ENCODE measurements around the gene KANK4. TPM values are rescaled to one million over a fixed set of nuclear protein-coding genes. Genes with fewer than 3 reads are reported as not detected.
"Not testable (repeated sequence)": the region's sequence is repeated elsewhere in the genome, so short reads cannot be mapped to it uniquely, and the experiment has no call there.

KANK4 gene
- total RNA-seq, 1 experiment from 2014 or later = not detected

GRCh38 chr1:62229468-62229867, 89.8 kb downstream of the KANK4 start:
- DNase-seq (ENCODE audit: low read depth) = no peak
- in situ Hi-C loops (cut with HindIII; ENCODE audit: low pct_unique_long_range_greater_than_20kb, low sequenced_read_pairs) = no loop called here

GRCh38 chr1:62228883-62229187, 90.4 kb downstream of the KANK4 start:
- in situ Hi-C loops (cut with HindIII; ENCODE audit: low pct_unique_long_range_greater_than_20kb, low sequenced_read_pairs) = no loop called here
- no peak for DNase-seq (ENCODE audit: low read depth)

DNA sequence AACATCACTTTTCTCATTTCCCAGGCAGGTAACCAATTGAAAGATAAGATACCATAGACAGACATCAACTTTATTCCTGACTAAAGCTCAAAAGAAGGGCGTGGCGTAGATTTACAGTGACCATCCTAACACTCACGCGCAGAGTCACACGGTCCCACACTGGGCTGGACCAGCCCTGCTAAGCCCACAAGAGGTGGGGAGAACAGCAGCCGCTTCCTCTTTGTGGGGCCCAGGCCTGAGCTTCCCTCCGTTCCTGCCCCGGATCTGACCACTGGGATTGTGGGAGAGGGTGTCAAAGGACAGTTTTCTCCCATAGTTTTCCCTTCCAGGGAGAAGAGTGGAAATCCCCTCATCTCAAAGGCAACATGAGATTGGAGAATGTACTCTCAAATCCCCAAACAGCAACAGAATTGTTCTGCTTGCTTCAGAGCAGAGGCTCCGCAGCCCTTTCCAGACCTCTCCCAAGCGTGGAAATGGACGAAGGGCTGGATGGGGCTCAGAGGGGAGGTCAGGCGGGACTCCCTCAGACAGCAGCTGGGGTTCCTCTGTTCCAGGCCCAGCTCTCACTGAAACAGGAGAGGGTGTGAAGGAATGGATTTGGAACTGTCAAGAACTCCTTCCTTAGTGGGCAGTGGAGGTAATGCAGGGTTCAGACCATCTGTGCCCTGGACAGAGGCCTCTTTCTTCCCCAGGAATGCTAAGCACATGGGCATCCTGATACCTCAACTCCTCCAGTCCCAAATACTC, 90.9 kb downstream of the KANK4 start:
- DNase-seq (ENCODE audit: low read depth) = no peak
- in situ Hi-C loops (cut with HindIII; ENCODE audit: low pct_unique_long_range_greater_than_20kb, low sequenced_read_pairs) = no loop called here

DNA sequence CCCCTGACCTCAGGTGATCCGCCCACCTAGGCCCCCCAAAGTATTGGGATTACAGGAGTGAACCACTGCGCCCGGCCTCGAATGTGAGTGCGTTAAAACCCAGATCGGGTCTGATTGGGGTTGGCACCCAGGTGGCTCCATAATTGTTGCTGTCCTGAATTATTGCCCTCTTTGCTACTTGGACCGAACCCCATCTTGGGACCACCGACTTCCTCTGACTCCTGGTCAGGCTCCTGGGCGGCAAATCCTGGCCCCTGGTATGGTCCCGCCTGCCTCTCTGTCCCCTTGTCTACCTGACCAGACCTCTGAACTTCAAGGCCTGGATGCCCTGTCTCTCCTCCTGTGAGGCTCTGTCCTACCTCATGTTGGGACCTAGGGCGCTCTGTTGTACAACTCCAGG, 91.7 kb downstream of the KANK4 start:
- DNase-seq (ENCODE audit: low read depth) = no peak
- in situ Hi-C loops (cut with HindIII; ENCODE audit: low pct_unique_long_range_greater_than_20kb, low sequenced_read_pairs) = no loop called here

DNA sequence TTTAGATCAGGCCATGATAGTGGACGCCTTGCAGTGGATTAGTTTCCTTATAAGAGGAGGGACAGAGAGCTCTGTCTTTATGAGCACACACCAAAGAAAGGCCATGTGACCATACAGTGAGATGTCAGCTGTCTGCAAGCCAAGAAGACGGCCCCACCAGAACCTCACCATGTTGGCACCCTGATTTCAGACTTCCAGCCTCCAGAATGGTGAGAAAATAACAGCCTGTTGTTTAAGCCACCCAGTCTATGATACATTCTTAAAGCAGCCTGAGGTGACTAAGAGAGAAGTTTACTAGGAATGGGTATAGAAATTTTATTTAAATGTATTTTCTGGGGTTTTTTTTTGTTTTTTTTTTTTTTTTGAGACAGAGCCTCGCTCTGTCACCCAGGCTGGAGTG, 95.1 kb downstream of the KANK4 start:
- in situ Hi-C loops (cut with HindIII; ENCODE audit: low pct_unique_long_range_greater_than_20kb, low sequenced_read_pairs) = no loop called here
- no peak for DNase-seq (ENCODE audit: low read depth)

GRCh38 chr1:62222321-62222720, 96.9 kb downstream of the KANK4 start:
- in situ Hi-C loops (cut with HindIII; ENCODE audit: low pct_unique_long_range_greater_than_20kb, low sequenced_read_pairs) = no loop called here
- no peak for DNase-seq (ENCODE audit: low read depth)

DNA sequence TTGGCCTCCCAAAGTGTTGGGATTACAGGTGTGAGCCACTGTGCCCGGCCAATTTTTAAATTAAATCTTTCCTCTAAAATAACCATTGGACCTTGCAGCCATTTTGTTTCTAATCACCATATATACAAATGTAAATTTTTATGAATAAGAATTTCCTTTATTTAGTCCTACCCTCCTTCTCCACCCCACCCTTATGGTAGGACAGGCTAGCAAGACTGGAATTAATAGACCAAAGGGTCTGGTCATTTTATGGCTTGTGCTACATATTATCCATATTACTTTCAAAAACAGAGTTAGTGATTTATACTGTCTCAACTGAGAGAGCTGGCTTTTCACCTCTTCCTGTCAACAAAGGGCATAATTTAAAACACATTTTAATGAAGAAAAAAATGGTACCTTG, 98.1 kb downstream of the KANK4 start:
- no peak for DNase-seq (ENCODE audit: low read depth)

GRCh38 chr1:62220456-62220855, 98.8 kb downstream of the KANK4 start:
- DNase-seq (ENCODE audit: low read depth); in situ Hi-C loops (cut with HindIII; ENCODE audit: low pct_unique_long_range_greater_than_20kb, low sequenced_read_pairs): not testable (repeated sequence)

More for the DNA sequence above, 98.1 kb downstream of the KANK4 start:
- in situ Hi-C loops (cut with HindIII; ENCODE audit: low pct_unique_long_range_greater_than_20kb, low sequenced_read_pairs) = no loop called here

GRCh38 chr1:62218604-62219003, 100.6 kb downstream of the KANK4 start:
- in situ Hi-C loops (cut with HindIII; ENCODE audit: low pct_unique_long_range_greater_than_20kb, low sequenced_read_pairs) = no loop called here
- DNase-seq (ENCODE audit: low read depth) = no peak

- no peak for DNase-seq (ENCODE audit: low read depth)
- in situ Hi-C loops (cut with HindIII; ENCODE audit: low pct_unique_long_range_greater_than_20kb, low sequenced_read_pairs) = no loop called here
These were observed 105.9 kb downstream of the KANK4 start for GRCh38 chr1:62213075-62213914.

- in situ Hi-C loops (cut with HindIII; ENCODE audit: low pct_unique_long_range_greater_than_20kb, low sequenced_read_pairs) = no loop called here
- DNase-seq (ENCODE audit: low read depth) = no peak
These were observed 106.8 kb downstream of the KANK4 start for GRCh38 chr1:62212411-62212810.

DNA sequence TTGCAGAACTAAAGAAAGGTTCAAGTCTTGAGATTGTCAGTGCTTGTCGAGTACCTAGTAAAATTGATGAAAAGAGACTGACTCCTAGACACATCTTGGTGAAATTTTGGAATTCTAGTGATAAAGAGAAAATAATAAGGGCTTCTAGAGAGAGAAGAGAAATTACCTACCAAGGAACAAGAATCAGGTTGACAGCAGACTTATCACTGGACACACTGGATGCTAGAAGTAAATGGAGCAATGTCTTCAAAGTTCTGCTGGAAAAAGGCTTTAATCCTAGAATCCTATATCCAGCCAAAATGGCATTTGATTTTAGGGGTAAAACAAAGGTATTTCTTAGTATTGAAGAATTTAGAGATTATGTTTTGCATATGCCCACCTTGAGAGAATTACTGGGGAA, 108.3 kb downstream of the KANK4 start:
- DNase-seq (ENCODE audit: low read depth) = no peak
- in situ Hi-C loops (cut with HindIII; ENCODE audit: low pct_unique_long_range_greater_than_20kb, low sequenced_read_pairs) = no loop called here

GRCh38 chr1:62209931-62210595, 109.2 kb downstream of the KANK4 start:
- in situ Hi-C loops (cut with HindIII; ENCODE audit: low pct_unique_long_range_greater_than_20kb, low sequenced_read_pairs) = no loop called here
- DNase-seq (ENCODE audit: low read depth) = no peak

GRCh38 chr1:62208970-62209369, 110.3 kb downstream of the KANK4 start:
- DNase-seq (ENCODE audit: low read depth) = no peak
- in situ Hi-C loops (cut with HindIII; ENCODE audit: low pct_unique_long_range_greater_than_20kb, low sequenced_read_pairs) = no loop called here

GRCh38 chr1:62208087-62208486, 111.1 kb downstream of the KANK4 start:
- in situ Hi-C loops (cut with HindIII; ENCODE audit: low pct_unique_long_range_greater_than_20kb, low sequenced_read_pairs) = no loop called here
- DNase-seq (ENCODE audit: low read depth) = no peak

DNA sequence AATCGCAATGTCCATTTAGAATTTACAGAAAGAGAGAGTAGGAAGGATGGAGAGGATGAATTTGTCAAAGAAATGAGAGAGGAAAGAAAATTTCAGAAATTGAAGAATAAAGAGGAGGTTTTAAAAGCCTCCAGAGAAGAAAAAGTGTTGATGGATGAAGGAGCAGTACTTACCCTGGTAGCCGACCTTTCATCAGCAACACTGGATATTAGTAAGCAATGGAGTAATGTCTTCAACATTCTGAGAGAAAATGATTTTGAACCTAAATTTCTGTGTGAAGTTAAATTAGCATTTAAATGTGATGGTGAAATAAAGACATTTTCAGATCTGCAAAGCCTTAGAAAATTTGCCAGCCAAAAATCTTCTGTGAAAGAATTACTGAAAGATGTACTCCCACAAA, 112.0 kb downstream of the KANK4 start:
- in situ Hi-C loops (cut with HindIII; ENCODE audit: low pct_unique_long_range_greater_than_20kb, low sequenced_read_pairs) = no loop called here
- no peak for DNase-seq (ENCODE audit: low read depth)

DNA sequence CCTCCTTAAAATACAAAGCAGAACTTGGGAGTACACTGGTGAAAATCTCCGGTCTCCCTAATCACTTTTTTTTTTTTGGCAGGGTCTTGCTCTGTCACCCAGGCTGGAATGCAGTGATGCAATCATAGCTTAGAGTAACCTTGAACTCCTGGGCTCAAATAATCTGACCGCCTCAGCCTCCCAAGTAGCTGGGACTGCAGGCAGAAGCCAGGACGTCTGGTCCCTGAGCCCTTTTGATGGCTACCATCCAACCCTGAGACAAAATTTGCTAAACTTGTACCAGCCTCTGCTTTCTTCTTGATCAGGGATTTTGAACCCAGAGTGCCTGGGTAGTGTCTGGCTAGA, 120.5 kb downstream of the KANK4 start:
- in situ Hi-C loops (cut with HindIII; ENCODE audit: low pct_unique_long_range_greater_than_20kb, low sequenced_read_pairs) = no loop called here
- DNase-seq (ENCODE audit: low read depth) = no peak

- in situ Hi-C loops (cut with HindIII; ENCODE audit: low pct_unique_long_range_greater_than_20kb, low sequenced_read_pairs) = no loop called here
- DNase-seq (ENCODE audit: low read depth) = no peak
These were observed 121.0 kb downstream of the KANK4 start for GRCh38 chr1:62198069-62198780.

Measured in Caki2 (cell line).